NB4 (cell line): ENCODE data around the gene KCNIP4.

Experiments used
- DNase-seq: peaks from one replicate; pipeline ENCODE4 v3.0.0; 2010; ENCODE audit warnings: low read depth
- H3K4me3 ChIP-seq: one replicate; pipeline ENCODE4 v1.5.1; 2011; ENCODE audit warnings: mild to moderate bottlenecking, low read depth, low read length, moderate library complexity
- CTCF ChIP-seq: IDR thresholded peaks from one replicate; pipeline ENCODE4 v1.5.1; 2012; ENCODE audit warnings: low read depth, low read length
- MYC ChIP-seq: IDR thresholded peaks from 2 replicates; pipeline ENCODE4 v1.6.1; 2011; ENCODE audit warnings: low read depth, low read length
- POLR2A ChIP-seq: IDR thresholded peaks from 2 replicates; pipeline ENCODE4 v1.6.1; 2011; ENCODE audit warnings: mild to moderate bottlenecking; ENCODE audit not compliant: insufficient read length; ENCODE audit errors: extremely low read depth
- TF ChIP-seq, protein P1 (sequence below): IDR thresholded peaks from 2 replicates; pipeline ENCODE4 v1.6.1; 2011; ENCODE audit warnings: low read depth, low read length

KCNIP4 gene

DNA sequence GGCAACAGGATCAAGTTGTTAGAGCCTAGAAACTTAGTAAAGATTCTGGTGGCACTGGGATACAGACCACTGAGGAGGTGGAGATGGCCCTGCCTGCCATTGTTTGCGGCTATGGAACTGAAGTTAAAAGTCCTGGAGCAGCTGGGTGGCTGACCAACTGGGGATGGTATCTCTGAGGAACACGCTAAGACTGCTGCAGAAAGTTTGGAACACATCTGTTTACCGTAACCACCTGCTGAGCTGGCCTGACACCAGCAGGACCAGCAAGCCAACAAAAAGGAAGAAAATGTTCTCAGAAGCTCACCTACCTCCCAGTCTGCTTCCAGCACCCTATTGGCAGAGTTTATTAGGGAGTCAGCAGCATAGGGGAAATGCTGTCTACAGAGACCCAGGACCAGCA is 1265.7 kb downstream of the KCNIP4 start:
- no peak for TF ChIP-seq CTCF
- no peak for TF ChIP-seq MYC
- TF ChIP-seq POLR2A, result no peak
- TF ChIP-seq, protein P1, sequence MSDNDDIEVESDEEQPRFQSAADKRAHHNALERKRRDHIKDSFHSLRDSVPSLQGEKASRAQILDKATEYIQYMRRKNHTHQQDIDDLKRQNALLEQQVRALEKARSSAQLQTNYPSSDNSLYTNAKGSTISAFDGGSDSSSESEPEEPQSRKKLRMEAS, result no peak
- no peak for DNase-seq
- no peak overlapping the region for H3K4me3 ChIP-seq

DNA sequence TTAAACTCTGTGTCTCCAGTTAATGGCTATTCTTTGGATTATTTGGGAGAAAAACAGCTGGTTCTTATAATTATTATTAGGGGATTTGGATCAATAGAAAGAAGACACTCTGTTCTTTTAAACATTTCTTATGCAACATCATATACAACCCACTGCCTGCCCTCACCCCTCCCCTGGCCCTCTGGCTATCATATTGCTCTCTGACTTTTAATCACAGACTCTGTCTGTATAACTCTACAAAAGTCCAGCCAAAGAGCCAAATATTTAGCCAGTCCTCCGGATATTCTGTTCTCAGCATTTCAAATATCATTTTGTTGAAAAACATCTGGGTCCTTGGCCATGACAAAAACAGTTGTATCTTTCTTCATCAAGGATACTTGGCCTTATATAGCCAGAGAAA is 1267.3 kb downstream of the KCNIP4 start:
- H3K4me3 ChIP-seq, result no peak overlapping the region
- no peak for DNase-seq
- TF ChIP-seq, protein P1, result no peak
- no peak for TF ChIP-seq MYC
- TF ChIP-seq POLR2A, result no peak
- no peak for TF ChIP-seq CTCF

DNA sequence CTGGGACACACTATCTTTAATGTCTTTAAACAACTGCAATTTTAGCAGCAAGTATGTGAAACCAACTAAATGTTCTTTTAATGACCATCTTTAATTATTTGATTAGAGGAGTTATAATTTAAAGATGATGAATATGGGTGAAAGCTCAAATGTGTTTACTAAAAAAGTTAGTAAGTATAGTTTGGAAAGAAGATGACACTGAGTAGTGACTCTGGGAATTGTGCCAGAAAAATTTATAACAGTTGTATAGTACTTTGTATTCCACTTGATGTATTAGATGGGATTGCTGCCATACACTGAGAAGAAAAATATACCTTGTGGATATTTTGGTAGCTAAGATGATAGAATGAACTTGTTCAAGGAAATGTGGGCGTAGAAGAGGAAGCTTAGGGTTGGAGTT is 1267.8 kb downstream of the KCNIP4 start:
- no peak for TF ChIP-seq POLR2A
- TF ChIP-seq, protein P1, result no peak
- DNase-seq, result no peak
- H3K4me3 ChIP-seq, result no peak overlapping the region

- DNase-seq, result no peak
- TF ChIP-seq CTCF (no peak), POLR2A (no peak), MYC (no peak)
- TF ChIP-seq, protein P1, result no peak
- H3K4me3 ChIP-seq, result no peak overlapping the region
These were observed 1268.6 kb downstream of the KCNIP4 start for GRCh38 chr4:20679951-20680350.
